GM12878 (cell line): ENCODE measurements around the gene C2CD5. TPM values are rescaled to one million over a fixed set of nuclear protein-coding genes. Genes with fewer than 3 reads are reported as not detected.
"Not testable (repeated sequence)": the region's sequence is repeated elsewhere in the genome, so short reads cannot be mapped to it uniquely, and the experiment has no call there.

Experiments used
- ATAC-seq: fragments of 200-7000 bp; cut with Tn5 transposase; 3 replicates; pipeline ENCODE4 v1.9.1; 2020; ENCODE audit warnings: mild to moderate bottlenecking, moderate library complexity
- BruUV-seq: library from RNA; stranded (reverse); fragments of 400-500 nt; replicated peaks from 2 replicates; lab custom pipeline; 2021; lab: Mats Ljungman, UMichigan
- CTCF ChIA-PET: fragments of 300-600 bp; sonication (Branson Sonifier 250); formaldehyde crosslinking; extraction: SDS; loops from one replicate; lab custom pipeline; 2021; ENCODE audit warnings: inconsistent platforms; lab: Yijun Ruan, JAX
- POLR2A ChIA-PET: fragments of 350-600 bp; formaldehyde crosslinking; extraction: SDS; loops from one replicate; lab custom pipeline; 2021; ENCODE audit warnings: inconsistent platforms; lab: Charles Lee
- RAD21 ChIA-PET: fragments of 300-600 bp; sonication (Branson Sonifier 250); formaldehyde crosslinking; loops from one replicate; lab custom pipeline; 2023; ENCODE audit warnings: antibody characterized with exemption; ENCODE audit not compliant: unreplicated experiment; lab: Charles Lee
- SMC1A ChIA-PET: fragments of 300-600 bp; sonication (Branson Sonifier 250); formaldehyde crosslinking; loops from one replicate; lab custom pipeline; 2023; ENCODE audit not compliant: unreplicated experiment, uncharacterized antibody; lab: Charles Lee
- DNase-seq: peaks from one replicate; pipeline ENCODE4 v3.0.0-alpha.2; 2011; ENCODE audit warnings: low read depth, low spot score
- FAIRE-seq: peaks from 3 replicates; lab custom pipeline; 2011; peaks lifted over from hg19 to GRCh38; lab: Jason Lieb, UNC
- H2AFZ ChIP-seq: 2 replicates; pipeline ENCODE4 v1.6.0; 2011; ENCODE audit warnings: low read depth, low read length, control low read depth; ENCODE audit not compliant: control insufficient read depth
- H3K27ac ChIP-seq: 2 replicates; pipeline ENCODE4 v1.5.1; 2011; ENCODE audit warnings: control low read depth; ENCODE audit not compliant: control insufficient read depth, insufficient read depth
- H3K27me3 ChIP-seq, 2 experiments: replicated peaks in 1 of 2; 2 replicates each; pipeline versions ENCODE4 v1.6.0 to v1.6.1; 2011; ENCODE audit warnings: low read length in 1 of 2; ENCODE audit not compliant: control insufficient read depth in 2 of 2, insufficient read depth in 2 of 2
- H3K36me3 ChIP-seq, 2 experiments: 2 replicates each; pipeline ENCODE4 v1.5.1; 2011; ENCODE audit warnings: low read length in 1 of 2; ENCODE audit not compliant: control insufficient read depth in 2 of 2, insufficient read depth in 2 of 2
- H3K4me1 ChIP-seq: 2 replicates; pipeline ENCODE4 v1.6.1; 2011; ENCODE audit warnings: mild to moderate bottlenecking, low read length, moderate library complexity, mixed read lengths; ENCODE audit not compliant: control insufficient read depth, insufficient read depth
- H3K4me2 ChIP-seq: 2 replicates; pipeline ENCODE4 v1.6.0; 2011; ENCODE audit warnings: control low read depth; ENCODE audit not compliant: control insufficient read depth, insufficient read depth
- H3K4me3 ChIP-seq: fragments of 200-600 bp; sonication (generic); 2 replicates; pipeline ENCODE4 v1.5.1; 2016
- H3K79me2 ChIP-seq: 2 replicates; pipeline ENCODE4 v1.6.0; 2011; ENCODE audit warnings: low read length; ENCODE audit not compliant: control insufficient read depth, insufficient read depth
- H3K9ac ChIP-seq: 2 replicates; pipeline ENCODE4 v1.8.0; 2011; ENCODE audit warnings: low read length, control low read depth, mixed read lengths; ENCODE audit not compliant: control insufficient read depth, insufficient read depth
- H3K9me3 ChIP-seq: replicated peaks from 3 replicates; pipeline ENCODE4 v1.5.1; 2011; ENCODE audit warnings: mild to moderate bottlenecking, low read length; ENCODE audit not compliant: control insufficient read depth, insufficient read depth
- H4K20me1 ChIP-seq: 2 replicates; pipeline ENCODE4 v1.6.0; 2011; ENCODE audit not compliant: control insufficient read depth, insufficient read depth
- DPF2 ChIP-seq: fragments of 450-650 bp; IDR thresholded peaks from 2 replicates; pipeline ENCODE4 v1.6.1; 2017; ENCODE audit warnings: mild to moderate bottlenecking
- EZH2 ChIP-seq: IDR thresholded peaks from 2 replicates; pipeline ENCODE4 v1.6.1; 2012; ENCODE audit warnings: low read depth, mild to moderate bottlenecking, control low read depth, inconsistent platforms, low read length, borderline replicate concordance; ENCODE audit not compliant: control insufficient read depth
- KLF5 ChIP-seq: fragments of 450-650 bp; IDR thresholded peaks from 2 replicates; pipeline ENCODE4 v1.6.1; 2014; ENCODE audit warnings: mild to moderate bottlenecking; ENCODE audit not compliant: partially characterized antibody
- MEF2A ChIP-seq: IDR thresholded peaks from 2 replicates; pipeline ENCODE4 v1.6.1; 2011; ENCODE audit warnings: low read depth, mild to moderate bottlenecking, low read length, moderate library complexity; ENCODE audit not compliant: insufficient read depth
- WGBS: methylation state at CpG from one replicate; pipeline ENCODE4 v1.1.6; 2016; ENCODE audit warnings: low lambda C conversion rate; ENCODE audit not compliant: insufficient replicate concordance, insufficient coverage; ENCODE audit errors: missing lambda C conversion rate; 5-methylcytosine and 5-hydroxymethylcytosine counted together
- in situ Hi-C: fragments of 300-500 bp; cut with MboI; formaldehyde crosslinking; loops from 9 replicates; pipeline ENCODE4 v1.14.3; 2018; ENCODE audit warnings: mixed read lengths
- intact Hi-C: fragments of 100-400 bp; cut with micrococcal nuclease; formaldehyde crosslinking; loops from one replicate; pipeline ENCODE4 v1.14.2; 2022; ENCODE audit not compliant: unreplicated experiment
- polyA plus RNA-seq, 11 experiments: library from polyadenylated mRNA; depleted of rRNA in 4 of 11; unstranded in 6 of 11; stranded (reverse) in 5 of 11; fragments of >200 nt; fragmentation: Nextera tagmentation in 4 of 11; fragmentation: Illumina TruSeq in 1 of 11; extraction: Ambion mirVana in 4 of 11; extraction: Trizol in 1 of 11; gene quantifications; 1 replicate in 1 of 11; 2 replicates in 10 of 11; pipeline versions ENCODE4 v1.2.1 to v1.2.3, GENCODE V29; 2011 to 2016; ENCODE audit warnings: inconsistent platforms in 2 of 11, missing spikeins in 2 of 11, low read depth in 1 of 11
- total RNA-seq, 4 experiments: library from RNA; depleted of rRNA in 3 of 4; stranded (reverse); fragments of >200 nt in 3 of 4; fragmentation: Illumina TruSeq in 1 of 4; extraction: Trizol in 1 of 4; gene quantifications; 2 replicates each; pipeline versions ENCODE4 v1.2.1 to v1.2.3, GENCODE V29; 2013 to 2021

C2CD5 gene
- total and polyA plus RNA-seq, 10 of the 15 experiments (the other 5 are each of a cell fraction or from before 2014, with no cell fraction given) = 7.7 to 55.0 (median 27.0) TPM

- CTCF ChIA-PET = interaction anchor here (1.5 to 1.8 kb wide), 2 partner anchors 21 kb away, joined by 3 to 8 read pairs; no protein-coding TSS in a partner anchor
- not testable (repeated sequence) for ATAC-seq
- WGBS = 42% methylated on average over 7 of the region's 7 CpGs
These were observed 63.5 kb downstream of the C2CD5 start for GRCh38 chr12:22480814-22481213.

GRCh38 chr12:22480016-22480415 is 64.3 kb downstream of the C2CD5 start:
- CTCF ChIA-PET = interaction anchor here (0.8 to 1.8 kb wide), 2 partner anchors 20 to 194 kb away, joined by 3 to 8 read pairs; no protein-coding TSS in a partner anchor
- Histone ChIP-seq H4K20me1 (no peaks in the 10 kb centered on the region), H3K4me3 (no peak overlapping the region), H3K9me3 (no peaks in the 10 kb centered on the region), H3K79me2 (no peaks in the 10 kb centered on the region), H3K36me3 (no peaks in the 10 kb centered on the region), H3K4me1 (no peaks in the 10 kb centered on the region; the same call in 1 of the 2 replicates), H3K27ac (no peak overlapping the region), H2AFZ (no peak overlapping the region), H3K27me3 (no peaks in the 10 kb centered on the region), H3K9ac (no peak overlapping the region), H3K4me2 (no peak overlapping the region)
- 94% methylated on average over 3 of the region's 3 CpGs for WGBS
- intact Hi-C loops = no loop called here
- TF ChIP-seq EZH2 (no peak), MEF2A (no peak), KLF5 (no peak), DPF2 (no peak)
- FAIRE-seq = no peak
- ATAC-seq = peak; percentile 32
- no peak for DNase-seq
- RAD21 ChIA-PET = no interaction called here
- SMC1A ChIA-PET = no interaction called here
- BruUV-seq = no TSS peak
- in situ Hi-C loops = no loop called here
- POLR2A ChIA-PET = no interaction called here

More at GRCh38 chr12:22480814-22481213, 63.5 kb downstream of the C2CD5 start:
- in situ Hi-C loops, DNase-seq, FAIRE-seq, H3K36me3 ChIP-seq, BruUV-seq, intact Hi-C loops, H3K79me2 ChIP-seq, H3K4me3 ChIP-seq, H2AFZ ChIP-seq, H3K4me2 ChIP-seq, H3K27me3 ChIP-seq, RAD21 ChIA-PET, H3K27ac ChIP-seq, SMC1A ChIA-PET, H3K4me1 ChIP-seq, H4K20me1 ChIP-seq, H3K9ac ChIP-seq, H3K9me3 ChIP-seq: not testable (repeated sequence)
- POLR2A ChIA-PET = interaction anchor here (0.6 to 0.7 kb wide), 2 partner anchors 21 to 206 kb away, joined by 3 to 4 read pairs; no protein-coding TSS in a partner anchor
